Adrenal gland (tissue), 12 donors: ENCODE results near the gene CPXM2. TPM values are rescaled to one million over a fixed set of nuclear protein-coding genes. Genes with fewer than 3 reads are reported as not detected.

Experiments
- DNase-seq, 7 donors: peaks; one replicate each; pipeline ENCODE4 v3.0.0-alpha.2; 2019 to 2020
- H3K27ac ChIP-seq, 5 donors: fragments of 200-600 bp; sonication (generic) in 4 of 5; 1 replicate in 3 of 5; 2 replicates in 2 of 5; pipeline versions ENCODE4 v1.5.1 to v1.8.0; 2016 to 2020; ENCODE audit warnings: mild to moderate bottlenecking in 1 of 5
- H3K27me3 ChIP-seq: fragments of 200-600 bp; 2 replicates; pipeline ENCODE4 v1.8.0; 2021
- H3K36me3 ChIP-seq, 2 donors: fragments of 200-600 bp; replicated peaks in 1 of 2; 1 replicate in 1 of 2; 2 replicates in 1 of 2; pipeline versions ENCODE4 v1.5.1 to v1.8.0; 2018 to 2022
- H3K4me1 ChIP-seq, 2 donors: fragments of 200-600 bp; replicated peaks in 1 of 2; 1 replicate in 1 of 2; 2 replicates in 1 of 2; pipeline versions ENCODE4 v1.5.1 to v1.8.0; 2018 to 2021
- H3K4me3 ChIP-seq, 4 donors: fragments of 200-600 bp; sonication (generic) in 3 of 4; one replicate each; pipeline ENCODE4 v1.5.1; 2016 to 2018
- H3K9me3 ChIP-seq, 3 donors: fragments of 200-600 bp; sonication (generic) in 1 of 3; replicated peaks in 1 of 3; 1 replicate in 2 of 3; 2 replicates in 1 of 3; pipeline versions ENCODE4 v1.5.1 to v1.8.0; 2016 to 2021
- POLR2A ChIP-seq, 2 donors: fragments of 450-650 bp; IDR thresholded peaks; one replicate each; pipeline ENCODE4 v1.6.1; 2017; ENCODE audit warnings: antibody characterized with exemption in 2 of 2, mild to moderate bottlenecking in 2 of 2, moderate library complexity in 1 of 2
- WGBS, 4 donors: extraction: QIAGEN DNeasy Blood & Tissue Kit in 2 of 4; methylation state at CpG; one replicate each; pipeline versions ENCODE4 v1.1.5 to v1.1.7; 2013 to 2017; 5-methylcytosine and 5-hydroxymethylcytosine counted together
- intact Hi-C, 2 donors: fragments of 100-400 bp; cut with DNase I; formaldehyde crosslinking; loops; one replicate each; pipeline versions ENCODE4 v1.14.1 to v1.15.0; 2022 to 2023
- polyA plus RNA-seq, 3 donors: library from polyadenylated mRNA; stranded (reverse); fragments of 200-250 nt in 2 of 3; fragments of 350-450 nt in 1 of 3; fragmentation: Illumina TruSeq in 1 of 3; extraction: RNeasy Lipid Tissue Mini Kit (QIAGEN cat#74804) in 1 of 3; gene quantifications; one replicate each; pipeline ENCODE4 v1.2.3, GENCODE V29; 2013 to 2014
- total RNA-seq, 9 donors: library from RNA; depleted of rRNA in 4 of 9; stranded (reverse); fragments of >200 nt in 4 of 9; fragments of 120-200 nt in 1 of 9; fragmentation: NEBNext Ultra II Directional in 1 of 9; extraction: Animal tissue kit (Norgen Biotek cat#: 25700) in 1 of 9; gene quantifications; one replicate each; pipeline versions ENCODE4 v1.1.0 to v1.2.4, GENCODE V29; 2013 to 2023
- TF ChIP-seq, protein P1 (sequence below), 6 experiments: fragments of 450-650 bp in 4 of 6; fragments of 200-600 bp in 2 of 6; sonication (generic) in 1 of 6; IDR thresholded peaks; 1 replicate in 5 of 6; 2 replicates in 1 of 6; pipeline versions ENCODE4 v1.5.1 to v1.8.0; 2016 to 2021; ENCODE audit warnings: antibody characterized with exemption in 6 of 6, mild to moderate bottlenecking in 2 of 6, moderate library complexity in 1 of 6
- donor health status: healthy with polysubstance abuse.
- donor health status: Bipolar disorder and iron deficiency.
- donor health status: DM: yes; HTN: yes; CAD: no.
- donor health status: DM: no; HTN: no; CAD: no.
- donor health status: DM: no; HTN: no; CAD: no.
- donor health status: DM: yes; HTN: yes; CAD: no.

CPXM2 gene
- total and polyA plus RNA-seq, 12 donors: 0.17 to 10.8 (median 4.3) TPM

DNA sequence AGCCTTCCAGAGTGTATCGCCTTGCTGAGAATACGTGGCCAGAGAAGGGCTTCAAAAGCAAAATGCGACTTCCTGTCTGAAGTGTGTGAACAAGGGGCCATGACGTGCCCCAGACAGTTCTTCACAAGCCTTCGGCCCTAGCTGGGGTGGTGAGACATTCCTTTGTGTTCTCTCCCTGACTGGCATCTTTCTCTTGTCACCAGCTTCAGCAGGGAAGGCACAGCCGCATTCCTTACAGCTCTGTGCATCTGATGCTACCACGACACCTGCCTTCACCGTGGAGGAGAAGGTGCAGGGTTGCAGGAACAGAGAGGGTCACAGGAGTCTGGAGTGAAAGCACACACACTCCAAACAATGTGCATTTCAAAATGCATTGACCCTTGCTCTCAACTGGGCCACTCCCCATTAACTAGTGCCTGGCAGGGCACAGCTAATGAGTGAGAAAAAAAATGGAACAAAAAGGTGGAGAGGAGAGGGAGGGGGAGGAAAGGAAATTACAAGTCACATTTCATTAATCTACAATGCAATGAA, 132.0 kb downstream of the CPXM2 start:
- H3K4me1 ChIP-seq: no peaks in the 10 kb centered on the region
- intact Hi-C loops: no loop called here
- H3K9me3 ChIP-seq: no peaks in the 10 kb centered on the region
- no peak overlapping the region for H3K27ac ChIP-seq
- H3K36me3 ChIP-seq: no peaks in the 10 kb centered on the region
- WGBS, 4 donors: 45 to 63% (median 58%) methylated on average over 7 to 8 of the region's 8 CpGs
- H3K4me3 ChIP-seq: no peak overlapping the region
- DNase-seq: no peak
- no peak for TF ChIP-seq POLR2A (IDR thresholded peaks at IDR 0.05)
- TF ChIP-seq, protein P1, sequence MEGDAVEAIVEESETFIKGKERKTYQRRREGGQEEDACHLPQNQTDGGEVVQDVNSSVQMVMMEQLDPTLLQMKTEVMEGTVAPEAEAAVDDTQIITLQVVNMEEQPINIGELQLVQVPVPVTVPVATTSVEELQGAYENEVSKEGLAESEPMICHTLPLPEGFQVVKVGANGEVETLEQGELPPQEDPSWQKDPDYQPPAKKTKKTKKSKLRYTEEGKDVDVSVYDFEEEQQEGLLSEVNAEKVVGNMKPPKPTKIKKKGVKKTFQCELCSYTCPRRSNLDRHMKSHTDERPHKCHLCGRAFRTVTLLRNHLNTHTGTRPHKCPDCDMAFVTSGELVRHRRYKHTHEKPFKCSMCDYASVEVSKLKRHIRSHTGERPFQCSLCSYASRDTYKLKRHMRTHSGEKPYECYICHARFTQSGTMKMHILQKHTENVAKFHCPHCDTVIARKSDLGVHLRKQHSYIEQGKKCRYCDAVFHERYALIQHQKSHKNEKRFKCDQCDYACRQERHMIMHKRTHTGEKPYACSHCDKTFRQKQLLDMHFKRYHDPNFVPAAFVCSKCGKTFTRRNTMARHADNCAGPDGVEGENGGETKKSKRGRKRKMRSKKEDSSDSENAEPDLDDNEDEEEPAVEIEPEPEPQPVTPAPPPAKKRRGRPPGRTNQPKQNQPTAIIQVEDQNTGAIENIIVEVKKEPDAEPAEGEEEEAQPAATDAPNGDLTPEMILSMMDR (IDR thresholded peaks at IDR 0.05): no peak
- H3K27me3 ChIP-seq: no peaks in the 10 kb centered on the region

GRCh38 chr10:123759041-123759440, 132.6 kb downstream of the CPXM2 start:
- H3K36me3 ChIP-seq: no peaks in the 10 kb centered on the region
- H3K27me3 ChIP-seq: no peaks in the 10 kb centered on the region
- TF ChIP-seq, protein P1 (IDR thresholded peaks at IDR 0.05): no peak
- TF ChIP-seq POLR2A (IDR thresholded peaks at IDR 0.05): no peak
- WGBS, 4 donors: 80 to 84% (median 81%) methylated on average over 7 of the region's 7 CpGs
- DNase-seq: no peak
- no peak overlapping the region for H3K27ac ChIP-seq
- no peaks in the 10 kb centered on the region for H3K4me1 ChIP-seq
- H3K4me3 ChIP-seq: no peak overlapping the region
- H3K9me3 ChIP-seq: no peaks in the 10 kb centered on the region
- intact Hi-C loops: no loop called here

DNA sequence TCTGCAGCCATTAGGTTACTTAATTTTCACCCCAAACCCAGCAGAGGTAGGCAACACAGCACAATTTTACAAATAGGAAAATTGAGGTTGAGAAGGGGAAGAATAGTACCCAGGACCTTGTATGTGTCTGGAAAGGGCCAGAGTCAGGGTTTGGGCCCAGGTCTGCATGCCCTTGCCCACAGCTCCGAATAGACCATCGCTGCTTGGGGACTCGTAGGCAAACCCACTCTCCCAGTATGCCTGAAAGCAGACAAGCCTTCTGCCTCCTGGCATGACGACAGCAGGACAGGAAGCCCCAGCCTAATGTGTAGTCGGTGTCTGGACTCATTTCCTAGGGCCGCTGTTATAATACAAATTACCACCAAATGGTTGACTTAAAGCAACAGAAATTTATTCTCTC, 133.8 kb downstream of the CPXM2 start:
- H3K4me1 ChIP-seq: no peaks in the 10 kb centered on the region
- H3K27ac ChIP-seq: no peak overlapping the region
- no peaks in the 10 kb centered on the region for H3K9me3 ChIP-seq
- no peaks in the 10 kb centered on the region for H3K27me3 ChIP-seq
- H3K4me3 ChIP-seq: no peak overlapping the region
- DNase-seq: no peak
- WGBS, 4 donors: 67 to 75% (median 74%) methylated on average over 5 to 6 of the region's 6 CpGs
- intact Hi-C loops: no loop called here
- TF ChIP-seq, protein P1 (IDR thresholded peaks at IDR 0.05): no peak
- TF ChIP-seq POLR2A (IDR thresholded peaks at IDR 0.05): no peak
- H3K36me3 ChIP-seq: no peaks in the 10 kb centered on the region

- Histone ChIP-seq H3K4me3 (no peak overlapping the region), H3K9me3 (no peaks in the 10 kb centered on the region), H3K27me3 (no peaks in the 10 kb centered on the region), H3K4me1 (no peaks in the 10 kb centered on the region), H3K27ac (no peak overlapping the region), H3K36me3 (no peaks in the 10 kb centered on the region)
- intact Hi-C loops: no loop called here
- TF ChIP-seq, protein P1 (IDR thresholded peaks at IDR 0.05): no peak
- no peak for TF ChIP-seq POLR2A (IDR thresholded peaks at IDR 0.05)
- 59 to 73% (median 68%) methylated on average over 1 to 2 of the region's 2 CpGs for WGBS, 4 donors
- no peak for DNase-seq
Measured at GRCh38 chr10:123755061-123755460, 136.5 kb downstream of the CPXM2 start.
